Astrocyte of the cerebellum (primary cell): ENCODE measurements around the gene KCNH6.

Experiments used
- DNase-seq: peaks from one replicate; pipeline ENCODE4 v3.0.0-alpha.2; 2011; ENCODE audit warnings: low read depth
- H3K4me3 ChIP-seq: 2 replicates; pipeline ENCODE4 v1.5.1; 2011; ENCODE audit warnings: mild to moderate bottlenecking, low read depth, low read length, moderate library complexity
- CTCF ChIP-seq: IDR thresholded peaks from 2 replicates; pipeline ENCODE4 v1.5.1; 2012; ENCODE audit warnings: low read length, low read depth, moderate library complexity, mild to moderate bottlenecking; ENCODE audit errors: missing control alignments
- in situ Hi-C: cut with HindIII; loops from 2 replicates; pipeline ENCODE4 v1.10.0; 2017; ENCODE audit warnings: low sequenced_read_pairs

KCNH6 gene

GRCh38 chr17:63530557-63531021 lies 7.4 kb downstream of the KCNH6 start:
- no peak overlapping the region for H3K4me3 ChIP-seq
- DNase-seq: no peak
- in situ Hi-C loops: no loop called here
- no peak for TF ChIP-seq CTCF

- H3K4me3 ChIP-seq: no peak overlapping the region
- in situ Hi-C loops: no loop called here
- TF ChIP-seq CTCF: no peak
- DNase-seq: no peak
These were observed 8.1 kb downstream of the KCNH6 start for GRCh38 chr17:63531022-63531965.

- no peak for TF ChIP-seq CTCF
- in situ Hi-C loops: no loop called here
- no peak for DNase-seq
- H3K4me3 ChIP-seq: no peak overlapping the region
These were observed 10.4 kb downstream of the KCNH6 start for GRCh38 chr17:63533433-63534077.

GRCh38 chr17:63534078-63534570 lies 11.0 kb downstream of the KCNH6 start:
- no peak overlapping the region for H3K4me3 ChIP-seq
- TF ChIP-seq CTCF: no peak
- in situ Hi-C loops: no loop called here
- DNase-seq: no peak

GRCh38 chr17:63534816-63535455 lies 11.8 kb downstream of the KCNH6 start:
- no peak for TF ChIP-seq CTCF
- DNase-seq: no peak
- in situ Hi-C loops: no loop called here
- H3K4me3 ChIP-seq: no peak overlapping the region

- no peak overlapping the region for H3K4me3 ChIP-seq
- in situ Hi-C loops: no loop called here
- TF ChIP-seq CTCF: no peak
- DNase-seq: no peak
These were observed 12.5 kb downstream of the KCNH6 start for GRCh38 chr17:63535640-63536039.
